ENCODE data around the gene HEATR5A.
"Not testable (repeated sequence)": the region's sequence is repeated elsewhere in the genome, so short reads cannot be mapped to it uniquely, and the experiment has no call there.

HEATR5A gene

DNA sequence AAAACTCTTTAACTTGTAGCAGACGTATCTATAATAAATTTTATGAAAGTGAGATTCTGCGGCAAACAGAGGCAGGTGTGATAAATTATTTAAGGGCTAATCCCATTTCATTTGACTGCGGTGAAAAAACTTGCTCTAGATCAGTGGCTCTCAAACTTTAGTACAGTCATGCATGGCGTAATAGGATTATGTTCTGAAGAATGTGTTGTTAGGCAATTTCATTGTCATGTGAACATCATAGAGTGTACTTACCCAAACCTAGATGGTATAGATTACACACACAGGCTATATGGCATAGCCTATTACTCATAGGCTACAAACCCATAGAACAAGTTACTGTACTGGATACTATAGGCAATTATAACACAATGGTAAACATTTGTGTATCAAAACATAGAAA lies 83.7 kb downstream of the HEATR5A start:
- Histone ChIP-seq H3K4me3 (ENCODE audit: low read length) (no peak overlapping the region), H3K27me3 (ENCODE audit: control insufficient read depth, insufficient read depth, low read length) (no peaks in the 10 kb centered on the region), H3K4me1 (ENCODE audit: control insufficient read depth, insufficient read depth, low read length) (no peaks in the 10 kb centered on the region), H3K9me3 (ENCODE audit: control insufficient read depth, low read length) (no peaks in the 10 kb centered on the region), H3K36me3 (ENCODE audit: control insufficient read depth, insufficient read depth, low read length) (no peaks in the 10 kb centered on the region), H3K9ac (ENCODE audit: low read length) (no peak overlapping the region)

- not testable (repeated sequence) for H3K36me3 ChIP-seq (ENCODE audit: control insufficient read depth, insufficient read depth, low read length); H3K27me3 ChIP-seq (ENCODE audit: control insufficient read depth, insufficient read depth, low read length); H3K9me3 ChIP-seq (ENCODE audit: control insufficient read depth, low read length); H3K9ac ChIP-seq (ENCODE audit: low read length); H3K4me1 ChIP-seq (ENCODE audit: control insufficient read depth, insufficient read depth, low read length); H3K4me3 ChIP-seq (ENCODE audit: low read length)
Measured at GRCh38 chr14:31331395-31331794, 89.0 kb downstream of the HEATR5A start.

DNA sequence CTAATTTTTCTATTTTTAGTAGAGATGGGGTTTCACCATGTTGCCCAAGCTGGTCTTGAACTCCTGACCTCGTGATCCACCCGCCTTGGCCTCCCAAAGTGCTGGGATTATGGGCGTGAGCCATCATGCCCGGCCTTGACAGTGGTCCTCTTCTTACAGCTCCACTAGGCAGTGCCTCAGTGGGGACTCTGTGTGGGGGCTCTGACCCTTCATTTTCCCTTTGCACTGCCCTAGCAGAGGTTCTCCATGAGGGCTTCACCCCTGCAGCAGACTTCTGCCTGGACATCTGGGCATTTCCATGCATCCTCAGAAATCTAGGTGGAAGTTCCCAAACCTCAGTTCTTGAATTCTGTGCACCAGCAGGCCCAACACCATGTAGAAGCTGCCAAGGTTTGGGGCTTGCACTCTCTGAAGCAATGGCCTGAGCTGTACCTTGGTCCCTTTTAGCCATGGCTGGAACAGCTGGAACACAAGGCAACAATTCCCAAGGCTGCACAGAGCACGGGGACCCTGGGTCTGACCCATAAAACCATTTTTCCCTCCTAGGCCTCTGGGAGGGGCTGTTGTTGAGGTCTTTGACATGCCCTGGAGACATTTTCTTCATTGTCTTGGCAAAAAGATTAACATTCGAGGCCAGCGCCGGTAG lies 90.4 kb downstream of the HEATR5A start:
- not testable (repeated sequence) for H3K9ac ChIP-seq (ENCODE audit: low read length); H3K4me1 ChIP-seq (ENCODE audit: control insufficient read depth, insufficient read depth, low read length); H3K9me3 ChIP-seq (ENCODE audit: control insufficient read depth, low read length); H3K27me3 ChIP-seq (ENCODE audit: control insufficient read depth, insufficient read depth, low read length); H3K4me3 ChIP-seq (ENCODE audit: low read length); H3K36me3 ChIP-seq (ENCODE audit: control insufficient read depth, insufficient read depth, low read length)

DNA sequence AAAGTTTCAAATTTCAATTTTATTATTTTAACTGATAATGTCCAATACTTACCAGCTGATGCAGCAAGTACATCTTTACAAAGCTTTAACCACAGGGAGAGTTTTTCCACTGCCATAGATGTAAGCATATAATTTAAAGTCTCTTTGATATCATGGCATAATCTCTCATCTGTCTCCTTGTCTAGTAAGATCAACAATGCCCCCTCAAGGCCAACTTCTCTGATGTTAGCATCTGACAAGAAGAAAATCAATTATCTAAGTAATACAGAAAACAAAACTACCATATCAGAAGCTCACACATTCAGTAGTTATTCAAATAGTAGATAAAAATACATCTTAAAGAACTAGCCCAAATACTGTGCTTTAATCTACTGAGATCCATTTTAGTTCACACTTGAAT lies 94.2 kb downstream of the HEATR5A start:
- H3K36me3 ChIP-seq (ENCODE audit: control insufficient read depth, insufficient read depth, low read length) = no peaks in the 10 kb centered on the region
- no peaks in the 10 kb centered on the region for H3K4me1 ChIP-seq (ENCODE audit: control insufficient read depth, insufficient read depth, low read length)
- no peaks in the 10 kb centered on the region for H3K9me3 ChIP-seq (ENCODE audit: control insufficient read depth, low read length)

DNA sequence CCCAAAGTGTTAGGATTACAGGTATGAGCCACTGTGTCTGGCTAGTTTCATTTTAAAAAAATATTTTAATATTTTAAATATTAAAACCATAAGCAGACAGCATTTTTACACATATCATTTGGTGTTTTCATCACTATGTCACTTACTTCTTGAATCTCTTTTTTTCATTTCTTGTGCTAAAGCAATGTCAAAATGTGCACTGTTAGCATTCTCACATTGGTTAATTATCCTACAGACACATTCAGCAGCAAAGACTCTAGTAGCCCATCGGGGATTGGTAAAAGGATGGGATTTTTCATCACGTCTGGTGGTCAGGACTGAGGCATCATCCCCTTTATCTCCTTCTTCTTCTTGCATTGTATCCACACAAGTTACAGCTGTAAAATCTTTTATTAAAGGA lies 96.9 kb downstream of the HEATR5A start:
- Histone ChIP-seq H3K9me3 (ENCODE audit: control insufficient read depth, low read length) (no peaks in the 10 kb centered on the region), H3K36me3 (ENCODE audit: control insufficient read depth, insufficient read depth, low read length) (peaks cover 3% of the 10 kb centered on the region), H3K9ac (ENCODE audit: low read length) (no peak overlapping the region), H3K4me3 (ENCODE audit: low read length) (no peak overlapping the region), H3K4me1 (ENCODE audit: control insufficient read depth, insufficient read depth, low read length) (no peaks in the 10 kb centered on the region), H3K27me3 (ENCODE audit: control insufficient read depth, insufficient read depth, low read length) (no peaks in the 10 kb centered on the region)

More for the DNA sequence above, 94.2 kb downstream of the HEATR5A start:
- no peak overlapping the region for H3K4me3 ChIP-seq (ENCODE audit: low read length)
- H3K9ac ChIP-seq (ENCODE audit: low read length) = no peak overlapping the region
- no peaks in the 10 kb centered on the region for H3K27me3 ChIP-seq (ENCODE audit: control insufficient read depth, insufficient read depth, low read length)

GRCh38 chr14:31320922-31321766 lies 99.2 kb downstream of the HEATR5A start:
- no peak overlapping the region for H3K4me3 ChIP-seq (ENCODE audit: low read length)
- no peaks in the 10 kb centered on the region for H3K9me3 ChIP-seq (ENCODE audit: control insufficient read depth, low read length)
- no peaks in the 10 kb centered on the region for H3K27me3 ChIP-seq (ENCODE audit: control insufficient read depth, insufficient read depth, low read length)
- no peak overlapping the region for H3K9ac ChIP-seq (ENCODE audit: low read length)
- H3K36me3 ChIP-seq (ENCODE audit: control insufficient read depth, insufficient read depth, low read length) = peaks cover 3% of the 10 kb centered on the region
- no peaks in the 10 kb centered on the region for H3K4me1 ChIP-seq (ENCODE audit: control insufficient read depth, insufficient read depth, low read length)

- H3K4me3 ChIP-seq (ENCODE audit: low read length) = no peak overlapping the region
- no peaks in the 10 kb centered on the region for H3K4me1 ChIP-seq (ENCODE audit: control insufficient read depth, insufficient read depth, low read length)
- no peaks in the 10 kb centered on the region for H3K27me3 ChIP-seq (ENCODE audit: control insufficient read depth, insufficient read depth, low read length)
- no peaks in the 10 kb centered on the region for H3K9me3 ChIP-seq (ENCODE audit: control insufficient read depth, low read length)
- no peak overlapping the region for H3K9ac ChIP-seq (ENCODE audit: low read length)
- H3K36me3 ChIP-seq (ENCODE audit: control insufficient read depth, insufficient read depth, low read length) = peaks cover 3% of the 10 kb centered on the region
Measured at GRCh38 chr14:31320216-31320615, 100.1 kb downstream of the HEATR5A start.

DNA sequence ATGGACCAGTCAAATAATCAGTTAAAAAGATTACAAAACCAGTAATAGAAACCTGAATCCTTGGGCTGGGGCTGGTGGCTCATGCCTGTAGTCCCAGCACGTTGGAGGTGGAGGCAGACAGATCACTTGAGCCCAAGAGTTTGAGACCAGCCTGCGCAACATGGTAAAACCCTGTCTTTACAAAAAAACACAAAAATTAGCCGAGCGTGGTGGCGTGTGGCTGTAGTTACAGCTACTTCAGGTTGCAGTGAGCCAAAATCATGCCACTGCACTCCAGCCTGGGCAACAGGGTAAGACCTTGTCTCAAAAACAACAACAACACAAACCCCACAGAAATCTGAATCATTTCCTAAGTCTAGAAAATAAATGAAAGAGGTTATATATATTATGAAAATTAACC lies 100.6 kb downstream of the HEATR5A start:
- no peak overlapping the region for H3K9ac ChIP-seq (ENCODE audit: low read length)
- H3K4me1 ChIP-seq (ENCODE audit: control insufficient read depth, insufficient read depth, low read length) = no peaks in the 10 kb centered on the region
- peaks cover 3% of the 10 kb centered on the region for H3K36me3 ChIP-seq (ENCODE audit: control insufficient read depth, insufficient read depth, low read length)
- no peaks in the 10 kb centered on the region for H3K27me3 ChIP-seq (ENCODE audit: control insufficient read depth, insufficient read depth, low read length)
- H3K9me3 ChIP-seq (ENCODE audit: control insufficient read depth, low read length) = no peaks in the 10 kb centered on the region
- no peak overlapping the region for H3K4me3 ChIP-seq (ENCODE audit: low read length)

- no peaks in the 10 kb centered on the region for H3K27me3 ChIP-seq (ENCODE audit: control insufficient read depth, insufficient read depth, low read length)
- H3K9ac ChIP-seq (ENCODE audit: low read length) = no peak overlapping the region
- H3K36me3 ChIP-seq (ENCODE audit: control insufficient read depth, insufficient read depth, low read length) = no peaks in the 10 kb centered on the region
- no peaks in the 10 kb centered on the region for H3K9me3 ChIP-seq (ENCODE audit: control insufficient read depth, low read length)
- H3K4me1 ChIP-seq (ENCODE audit: control insufficient read depth, insufficient read depth, low read length) = no peaks in the 10 kb centered on the region
- no peak overlapping the region for H3K4me3 ChIP-seq (ENCODE audit: low read length)
Measured at GRCh38 chr14:31312934-31313333, 107.4 kb downstream of the HEATR5A start.

DNA sequence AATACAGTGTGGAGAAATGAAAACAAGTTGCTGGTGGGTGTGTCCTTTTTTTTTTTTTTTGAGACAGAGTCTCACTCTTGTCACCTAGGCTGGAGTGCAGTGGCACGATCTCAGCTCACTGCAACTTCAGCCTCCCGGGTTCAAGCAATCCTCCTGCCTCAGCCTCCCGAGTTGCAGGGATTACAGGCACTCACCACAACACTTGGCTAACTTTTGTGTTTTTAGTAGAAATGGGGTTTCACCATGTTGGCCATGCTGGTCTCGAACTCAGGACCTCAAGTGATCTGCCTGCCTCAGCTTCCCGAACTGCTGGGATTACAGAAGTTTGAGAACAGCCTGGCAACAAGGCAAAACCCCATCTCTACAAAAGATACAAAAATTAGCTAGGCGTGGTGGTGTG lies 108.0 kb downstream of the HEATR5A start:
- not testable (repeated sequence) for H3K9ac ChIP-seq (ENCODE audit: low read length); H3K9me3 ChIP-seq (ENCODE audit: control insufficient read depth, low read length); H3K36me3 ChIP-seq (ENCODE audit: control insufficient read depth, insufficient read depth, low read length); H3K4me3 ChIP-seq (ENCODE audit: low read length); H3K27me3 ChIP-seq (ENCODE audit: control insufficient read depth, insufficient read depth, low read length); H3K4me1 ChIP-seq (ENCODE audit: control insufficient read depth, insufficient read depth, low read length)

DNA sequence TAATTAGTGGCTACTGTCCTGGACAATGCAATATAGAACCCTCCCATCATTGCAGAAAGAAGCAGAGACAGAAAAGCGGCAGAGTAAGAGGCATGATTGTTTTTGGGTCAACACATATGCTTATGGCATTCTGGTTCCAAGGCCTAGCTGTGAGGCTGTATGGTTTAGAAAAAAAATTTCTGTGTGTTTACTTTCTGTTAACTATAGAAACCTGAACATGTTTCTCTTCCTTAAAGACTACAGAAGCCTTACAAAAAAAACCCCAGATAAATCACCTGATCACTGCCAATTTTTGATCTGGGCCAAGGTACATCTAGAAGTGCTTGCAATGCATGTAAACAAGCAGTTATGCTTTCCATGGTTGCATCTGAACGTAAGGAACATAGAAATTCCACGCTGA lies 112.7 kb downstream of the HEATR5A start:
- Histone ChIP-seq H3K36me3 (ENCODE audit: control insufficient read depth, insufficient read depth, low read length) (no peaks in the 10 kb centered on the region), H3K4me1 (ENCODE audit: control insufficient read depth, insufficient read depth, low read length) (peaks cover 8% of the 10 kb centered on the region), H3K27me3 (ENCODE audit: control insufficient read depth, insufficient read depth, low read length) (no peaks in the 10 kb centered on the region), H3K9me3 (ENCODE audit: control insufficient read depth, low read length) (no peaks in the 10 kb centered on the region), H3K4me3 (ENCODE audit: low read length) (no peak overlapping the region), H3K9ac (ENCODE audit: low read length) (no peak overlapping the region)

DNA sequence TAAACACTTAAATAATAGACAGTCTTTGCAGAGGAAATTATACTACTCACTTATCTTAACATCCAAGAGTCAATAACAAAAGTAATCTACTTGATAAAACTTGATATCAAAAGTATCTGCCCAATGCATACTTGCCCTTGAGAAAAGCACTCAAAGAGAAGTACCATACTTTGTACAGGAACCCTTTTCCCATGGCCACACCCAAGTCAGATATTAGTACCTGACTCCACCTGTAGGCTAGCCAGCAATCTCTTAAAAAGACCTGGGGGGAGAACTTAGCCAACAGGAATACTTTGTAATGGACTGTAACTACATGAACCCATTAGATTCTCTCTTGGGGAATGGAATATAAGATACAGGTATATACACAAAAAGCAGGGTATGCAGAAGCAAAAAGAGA lies 113.2 kb downstream of the HEATR5A start:
- no peak overlapping the region for H3K9ac ChIP-seq (ENCODE audit: low read length)
- H3K27me3 ChIP-seq (ENCODE audit: control insufficient read depth, insufficient read depth, low read length) = no peaks in the 10 kb centered on the region
- peaks cover 8% of the 10 kb centered on the region for H3K4me1 ChIP-seq (ENCODE audit: control insufficient read depth, insufficient read depth, low read length)
- no peaks in the 10 kb centered on the region for H3K36me3 ChIP-seq (ENCODE audit: control insufficient read depth, insufficient read depth, low read length)
- H3K4me3 ChIP-seq (ENCODE audit: low read length) = no peak overlapping the region
- H3K9me3 ChIP-seq (ENCODE audit: control insufficient read depth, low read length) = no peaks in the 10 kb centered on the region

Measured in mucosa of stomach (tissue), 1 donor.